SU-DHL-6 (cell line): Measurements from ENCODE around the gene PFN4.

ENCODE experiments used
- H2AFZ ChIP-seq: fragments of 200-600 bp; sonication (generic); 2 replicates; pipeline ENCODE4 v1.6.1; 2014; ENCODE audit warnings: low read depth, mild to moderate bottlenecking, moderate library complexity, mixed read lengths, antibody characterized with exemption, low read length; ENCODE audit not compliant: severe bottlenecking
- H3F3A ChIP-seq: fragments of 200-600 bp; shearing (Covaris generic); 2 replicates; pipeline ENCODE4 v1.6.0; 2016; ENCODE audit warnings: antibody characterized with exemption, mild to moderate bottlenecking; ENCODE audit not compliant: insufficient read depth
- H3K27ac ChIP-seq: fragments of 200-600 bp; sonication (generic); 2 replicates; pipeline ENCODE4 v1.5.1; 2016; ENCODE audit warnings: low read depth, mild to moderate bottlenecking, low read length, moderate library complexity, mixed read lengths
- H3K27me3 ChIP-seq: fragments of 200-600 bp; sonication (generic), shearing (Covaris generic); 2 replicates; pipeline ENCODE4 v1.6.0; 2014; ENCODE audit warnings: mild to moderate bottlenecking, low read length
- H3K36me3 ChIP-seq: fragments of 200-600 bp; sonication (generic); 2 replicates; pipeline ENCODE4 v1.6.1; 2014; ENCODE audit warnings: mild to moderate bottlenecking, low read length, mixed read lengths
- H3K4me2 ChIP-seq: fragments of 300-600, 200-600 bp; shearing (Covaris generic), sonication (generic); 2 replicates; pipeline ENCODE4 v1.6.0; 2014; ENCODE audit warnings: low read length, low read depth, mild to moderate bottlenecking; ENCODE audit not compliant: poor library complexity, severe bottlenecking
- H3K4me3 ChIP-seq: fragments of 200-600 bp; sonication (generic); 2 replicates; pipeline ENCODE4 v1.5.1; 2014; ENCODE audit warnings: antibody characterized with exemption, low read length, mild to moderate bottlenecking, mixed read lengths; ENCODE audit not compliant: insufficient read depth, poor library complexity, severe bottlenecking
- H3K79me2 ChIP-seq: fragments of 200-600 bp; sonication (generic); 2 replicates; pipeline ENCODE4 v1.6.1; 2014; ENCODE audit warnings: mild to moderate bottlenecking, low read length, moderate library complexity; ENCODE audit not compliant: insufficient read depth
- H3K9ac ChIP-seq: fragments of 200-600 bp; sonication (generic); 2 replicates; pipeline ENCODE4 v1.7.0; 2014; ENCODE audit warnings: mild to moderate bottlenecking, low read length
- H3K9me2 ChIP-seq: fragments of 200-600 bp; sonication (generic); replicated peaks from 2 replicates; pipeline ENCODE4 v1.6.1; 2014; ENCODE audit warnings: low read length; ENCODE audit not compliant: insufficient read depth
- H3K9me3 ChIP-seq: fragments of 200-600 bp; sonication (generic); 2 replicates; pipeline ENCODE4 v1.6.1; 2014; ENCODE audit warnings: low read length, mixed read lengths; ENCODE audit not compliant: insufficient read depth
- H4K20me1 ChIP-seq: fragments of 200-600 bp; sonication (generic); 2 replicates; pipeline ENCODE4 v1.6.1; 2014; ENCODE audit warnings: low read depth, mild to moderate bottlenecking, antibody characterized with exemption, low read length, moderate library complexity, mixed read lengths
- EZH2phosphoT487 ChIP-seq: fragments of 200-600 bp; sonication (generic), shearing (Covaris generic); conservative IDR thresholded peaks from 2 replicates; pipeline ENCODE4 v1.6.1; 2018; ENCODE audit warnings: mild to moderate bottlenecking, antibody characterized with exemption, low read length, moderate library complexity, mixed read lengths
- TF ChIP-seq, protein P1 (sequence below): fragments of 200-600 bp; sonication (generic); IDR thresholded peaks from one replicate; pipeline ENCODE4 v1.5.1; 2017; ENCODE audit warnings: antibody characterized with exemption, mild to moderate bottlenecking, low read length, moderate library complexity; ENCODE audit not compliant: insufficient read depth, poor library complexity, severe bottlenecking

The PFN4 gene

DNA sequence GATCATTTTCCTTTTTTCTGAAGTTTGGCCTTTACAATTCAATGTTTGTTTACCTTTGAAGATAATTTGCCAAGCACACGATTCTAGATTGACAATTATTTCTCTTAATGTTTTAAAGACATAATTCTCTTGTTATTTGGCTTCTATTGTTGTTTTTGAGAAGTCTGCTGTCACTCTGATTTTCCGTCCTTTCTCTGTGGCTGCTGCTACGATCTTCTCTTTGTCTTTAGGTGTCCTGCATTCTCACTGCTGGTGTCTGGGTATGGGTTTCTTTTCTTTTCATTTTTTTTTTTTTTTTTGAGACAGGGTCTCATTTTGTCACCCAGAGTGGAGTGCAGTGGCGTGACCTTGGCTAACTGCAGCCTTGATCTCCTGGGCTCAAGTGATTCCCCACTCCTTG, 36.6 kb upstream of the PFN4 start:
- H2AFZ ChIP-seq: no peak overlapping the region
- no peaks in the 10 kb centered on the region for H3K9me3 ChIP-seq
- no peak overlapping the region for H3K9ac ChIP-seq
- TF ChIP-seq, protein P1, sequence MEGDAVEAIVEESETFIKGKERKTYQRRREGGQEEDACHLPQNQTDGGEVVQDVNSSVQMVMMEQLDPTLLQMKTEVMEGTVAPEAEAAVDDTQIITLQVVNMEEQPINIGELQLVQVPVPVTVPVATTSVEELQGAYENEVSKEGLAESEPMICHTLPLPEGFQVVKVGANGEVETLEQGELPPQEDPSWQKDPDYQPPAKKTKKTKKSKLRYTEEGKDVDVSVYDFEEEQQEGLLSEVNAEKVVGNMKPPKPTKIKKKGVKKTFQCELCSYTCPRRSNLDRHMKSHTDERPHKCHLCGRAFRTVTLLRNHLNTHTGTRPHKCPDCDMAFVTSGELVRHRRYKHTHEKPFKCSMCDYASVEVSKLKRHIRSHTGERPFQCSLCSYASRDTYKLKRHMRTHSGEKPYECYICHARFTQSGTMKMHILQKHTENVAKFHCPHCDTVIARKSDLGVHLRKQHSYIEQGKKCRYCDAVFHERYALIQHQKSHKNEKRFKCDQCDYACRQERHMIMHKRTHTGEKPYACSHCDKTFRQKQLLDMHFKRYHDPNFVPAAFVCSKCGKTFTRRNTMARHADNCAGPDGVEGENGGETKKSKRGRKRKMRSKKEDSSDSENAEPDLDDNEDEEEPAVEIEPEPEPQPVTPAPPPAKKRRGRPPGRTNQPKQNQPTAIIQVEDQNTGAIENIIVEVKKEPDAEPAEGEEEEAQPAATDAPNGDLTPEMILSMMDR: no peak
- no peak for TF ChIP-seq EZH2phosphoT487
- H3K27me3 ChIP-seq: no peaks in the 10 kb centered on the region
- H3K4me3 ChIP-seq: no peak overlapping the region
- H3K79me2 ChIP-seq: no peaks in the 10 kb centered on the region
- no peak overlapping the region for H3K27ac ChIP-seq
- no peaks in the 10 kb centered on the region for H3F3A ChIP-seq
- no peaks in the 10 kb centered on the region for H4K20me1 ChIP-seq
- no peak overlapping the region for H3K4me2 ChIP-seq
- no peaks in the 10 kb centered on the region for H3K9me2 ChIP-seq
- H3K36me3 ChIP-seq: no peaks in the 10 kb centered on the region

DNA sequence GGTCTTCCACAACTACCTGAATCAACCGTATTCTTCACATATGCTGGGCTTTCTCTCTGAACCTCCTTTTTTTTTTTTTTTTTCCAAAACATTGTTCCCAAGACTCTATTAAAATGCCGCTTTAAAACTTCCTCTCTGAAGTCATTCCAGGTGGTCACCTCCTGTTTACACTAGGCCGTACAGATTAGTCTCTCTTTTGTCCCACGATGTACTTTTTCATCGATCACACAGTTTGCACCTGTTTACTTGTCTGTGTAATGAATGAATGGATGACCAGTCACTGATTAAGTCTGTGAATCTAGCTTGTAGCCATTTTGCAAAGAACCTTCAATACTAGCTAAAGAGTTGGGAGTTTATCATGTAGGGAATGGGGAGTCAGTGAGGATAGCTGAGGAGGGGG, 35.0 kb upstream of the PFN4 start:
- no peaks in the 10 kb centered on the region for H3K27me3 ChIP-seq
- no peaks in the 10 kb centered on the region for H3F3A ChIP-seq
- H3K9ac ChIP-seq: no peak overlapping the region
- H3K9me2 ChIP-seq: no peaks in the 10 kb centered on the region
- H4K20me1 ChIP-seq: no peaks in the 10 kb centered on the region
- H3K79me2 ChIP-seq: no peaks in the 10 kb centered on the region
- no peak overlapping the region for H3K27ac ChIP-seq
- H3K9me3 ChIP-seq: no peaks in the 10 kb centered on the region
- H3K4me2 ChIP-seq: no peak overlapping the region
- no peak for TF ChIP-seq EZH2phosphoT487
- TF ChIP-seq, protein P1: no peak
- no peak overlapping the region for H3K4me3 ChIP-seq
- no peak overlapping the region for H2AFZ ChIP-seq
- no peaks in the 10 kb centered on the region for H3K36me3 ChIP-seq

DNA sequence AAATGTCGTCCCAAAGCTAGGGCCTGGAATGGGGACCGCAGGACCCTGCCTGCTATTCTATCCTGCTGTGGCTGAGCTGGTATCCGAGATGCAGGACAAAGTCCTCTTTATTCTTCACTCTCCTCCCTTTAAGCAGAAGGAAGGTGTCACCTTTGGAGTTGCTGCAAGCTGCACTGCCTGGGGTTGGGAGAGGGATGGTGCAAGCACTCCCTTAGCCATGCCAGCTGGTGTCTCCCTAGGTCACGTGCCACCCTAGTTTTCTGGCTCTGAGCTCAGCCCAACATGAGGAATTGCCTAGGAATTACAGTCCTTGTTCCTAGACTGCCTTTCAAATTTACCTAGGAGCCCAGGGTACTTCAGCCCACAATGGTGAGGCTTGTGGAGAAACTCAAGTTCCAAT, 30.3 kb upstream of the PFN4 start:
- Histone ChIP-seq H3F3A (no peaks in the 10 kb centered on the region), H3K36me3 (no peaks in the 10 kb centered on the region), H3K27me3 (no peaks in the 10 kb centered on the region), H3K9me3 (no peaks in the 10 kb centered on the region), H3K9me2 (no peaks in the 10 kb centered on the region), H3K9ac (no peak overlapping the region), H3K79me2 (no peaks in the 10 kb centered on the region), H3K27ac (no peak overlapping the region), H3K4me2 (no peak overlapping the region), H2AFZ (no peak overlapping the region), H4K20me1 (no peaks in the 10 kb centered on the region), H3K4me3 (no peak overlapping the region)
- TF ChIP-seq, protein P1: no peak
- no peak for TF ChIP-seq EZH2phosphoT487
